Stomach (tissue), 9 donors: ENCODE results near the gene ARL15. TPM values are rescaled to one million over a fixed set of nuclear protein-coding genes. Genes with fewer than 3 reads are reported as not detected.
A peak's percentile ranks its signal among the peaks of the same experiment; 100 is the strongest.
"Not testable (repeated sequence)": the region's sequence is repeated elsewhere in the genome, so short reads cannot be mapped to it uniquely, and the experiment has no call there.

Experiments used
- DNase-seq, 2 donors: peaks; one replicate each; pipeline versions ENCODE4 v3.0.0 to v3.0.0-alpha.2; 2013 to 2019
- H3K27ac ChIP-seq, 5 donors: fragments of 200-600 bp in 4 of 5; sonication (generic) in 4 of 5; one replicate each; pipeline ENCODE4 v1.5.1; 2013 to 2019; ENCODE audit warnings: mild to moderate bottlenecking in 1 of 5, moderate library complexity in 1 of 5
- H3K27me3 ChIP-seq, 3 donors: fragments of 200-600 bp; sonication (generic); one replicate each; pipeline ENCODE4 v1.5.1; 2017 to 2019; ENCODE audit warnings: mixed run types in 1 of 3
- H3K36me3 ChIP-seq, 4 donors: fragments of 200-600 bp; sonication (generic); 1 replicate in 3 of 4; 2 replicates in 1 of 4; pipeline ENCODE4 v1.5.1; 2016 to 2019
- H3K4me1 ChIP-seq, 4 donors: fragments of 200-600 bp; sonication (generic); one replicate each; pipeline ENCODE4 v1.5.1; 2016 to 2019
- H3K4me3 ChIP-seq, 4 donors: fragments of 200-600 bp; sonication (generic) in 3 of 4; one replicate each; pipeline ENCODE4 v1.5.1; 2016 to 2019; ENCODE audit warnings: mild to moderate bottlenecking in 1 of 4
- H3K9me3 ChIP-seq, 4 donors: fragments of 200-600 bp; sonication (generic); one replicate each; pipeline ENCODE4 v1.5.1; 2016 to 2019
- CTCF ChIP-seq, 7 experiments: fragments of 450-650 bp in 4 of 7; fragments of 200-600 bp in 3 of 7; sonication (generic) in 3 of 7; IDR thresholded peaks; one replicate each; pipeline ENCODE4 v1.5.1; 2016 to 2019; ENCODE audit warnings: antibody characterized with exemption in 7 of 7, control low read depth in 2 of 7, mild to moderate bottlenecking in 1 of 7
- EP300 ChIP-seq: sonication (generic); formaldehyde crosslinking; IDR thresholded peaks from one replicate; pipeline ENCODE4 v1.6.1; 2017; ENCODE audit warnings: antibody characterized with exemption
- POLR2A ChIP-seq, 4 donors: fragments of 450-650 bp; IDR thresholded peaks; one replicate each; pipeline ENCODE4 v1.6.1; 2016; ENCODE audit warnings: antibody characterized with exemption in 4 of 4, control low read depth in 2 of 4, mild to moderate bottlenecking in 1 of 4, moderate library complexity in 1 of 4
- POLR2AphosphoS5 ChIP-seq, 3 donors: sonication (generic); formaldehyde crosslinking; IDR thresholded peaks; one replicate each; pipeline ENCODE4 v1.6.1; 2016; ENCODE audit warnings: antibody characterized with exemption in 3 of 3
- WGBS, 5 donors: extraction: QIAGEN DNeasy Blood & Tissue Kit in 3 of 5; methylation state at CpG; one replicate each; pipeline versions ENCODE4 v1.1.5 to v1.1.7; 2013 to 2018; 5-methylcytosine and 5-hydroxymethylcytosine counted together
- intact Hi-C: fragments of 100-400 bp; cut with DNase I; formaldehyde crosslinking; loops from one replicate; pipeline ENCODE4 v1.15.1; 2023; ENCODE audit warnings: low total_unique reads
- polyA plus RNA-seq, 3 donors: library from polyadenylated mRNA; stranded (reverse); fragments of 200-250 nt; gene quantifications; one replicate each; pipeline ENCODE4 v1.2.3, GENCODE V29; 2013
- total RNA-seq, 5 donors: library from RNA; depleted of rRNA; stranded (reverse); fragments of >200 nt; gene quantifications; one replicate each; pipeline versions ENCODE4 v1.1.0 to v1.2.3, GENCODE V29; 2014 to 2016
- donor health status: healthy with polysubstance abuse.
- donor health status: Bipolar disorder and iron deficiency.
- donor health status: healthy.

ARL15 gene
- total and polyA plus RNA-seq, 8 donors = 1.7 to 72.7 (median 12.6) TPM

GRCh38 chr5:54063817-54064216, 246.6 kb downstream of the ARL15 start:
- H3K4me1 ChIP-seq = peaks cover 0 to 6% (median 0%) of the 10 kb centered on the region in 4 donors
- H3K9me3 ChIP-seq = no peaks in the 10 kb centered on the region
- no peak for TF ChIP-seq POLR2AphosphoS5 (IDR thresholded peaks at IDR 0.05)
- TF ChIP-seq POLR2A (IDR thresholded peaks at IDR 0.05) = no peak
- no peak for TF ChIP-seq CTCF (IDR thresholded peaks at IDR 0.05)
- no peak for TF ChIP-seq EP300
- intact Hi-C loops = no loop called here
- H3K27ac ChIP-seq = no peak overlapping the region
- WGBS, 5 donors = 81 to 98% (median 94%) methylated on average over 3 of the region's 3 CpGs
- H3K27me3 ChIP-seq = no peaks in the 10 kb centered on the region
- no peak for DNase-seq
- H3K36me3 ChIP-seq = no peaks in the 10 kb centered on the region
- H3K4me3 ChIP-seq = no peak overlapping the region

- 86 to 93% (median 89%) methylated on average over 3 of the region's 3 CpGs for WGBS, 5 donors
- no peak for DNase-seq
- TF ChIP-seq EP300 (no peak), CTCF (IDR thresholded peaks at IDR 0.05) (no peak), POLR2AphosphoS5 (IDR thresholded peaks at IDR 0.05) (no peak), POLR2A (IDR thresholded peaks at IDR 0.05) (no peak)
- no peak overlapping the region for H3K4me3 ChIP-seq
- no peaks in the 10 kb centered on the region for H3K27me3 ChIP-seq
- H3K27ac ChIP-seq = no peak overlapping the region
- peaks cover 0 to 6% (median 0%) of the 10 kb centered on the region in 4 donors for H3K4me1 ChIP-seq
- no peaks in the 10 kb centered on the region for H3K9me3 ChIP-seq
- intact Hi-C loops = no loop called here
- no peaks in the 10 kb centered on the region for H3K36me3 ChIP-seq
These were observed 247.4 kb downstream of the ARL15 start for GRCh38 chr5:54062958-54063357.

GRCh38 chr5:54060919-54061318, 249.5 kb downstream of the ARL15 start:
- 84 to 100% (median 97%) methylated on average over 1 to 3 of the region's 3 CpGs for WGBS, 5 donors
- H3K27me3 ChIP-seq, intact Hi-C loops, H3K36me3 ChIP-seq, H3K4me1 ChIP-seq, H3K4me3 ChIP-seq, DNase-seq, H3K27ac ChIP-seq, H3K9me3 ChIP-seq: not testable (repeated sequence)

GRCh38 chr5:54049963-54050362, 260.4 kb downstream of the ARL15 start:
- H3K9me3 ChIP-seq = no peaks in the 10 kb centered on the region
- no peaks in the 10 kb centered on the region for H3K36me3 ChIP-seq
- H3K4me3 ChIP-seq = no peak overlapping the region
- H3K4me1 ChIP-seq = peaks cover 0 to 30% (median 8%) of the 10 kb centered on the region in 4 donors
- peak in 1 of 2 donors; percentile 12 for DNase-seq
- TF ChIP-seq POLR2AphosphoS5 (IDR thresholded peaks at IDR 0.05) = no peak
- TF ChIP-seq CTCF (IDR thresholded peaks at IDR 0.05) = no peak
- no peak for TF ChIP-seq POLR2A (IDR thresholded peaks at IDR 0.05)
- no peak for TF ChIP-seq EP300
- intact Hi-C loops = no loop called here
- no peaks in the 10 kb centered on the region for H3K27me3 ChIP-seq
- WGBS, 5 donors = 47 to 74% (median 68%) methylated on average over 2 of the region's 2 CpGs
- no peak overlapping the region for H3K27ac ChIP-seq

- Histone ChIP-seq H3K4me1 (peaks cover 0 to 38% (median 12%) of the 10 kb centered on the region in 4 donors), H3K27me3 (no peaks in the 10 kb centered on the region), H3K36me3 (no peaks in the 10 kb centered on the region), H3K27ac (no peak overlapping the region), H3K4me3 (no peak overlapping the region), H3K9me3 (no peaks in the 10 kb centered on the region)
- no peak for DNase-seq
- TF ChIP-seq POLR2A (IDR thresholded peaks at IDR 0.05) (no peak), POLR2AphosphoS5 (IDR thresholded peaks at IDR 0.05) (no peak), CTCF (IDR thresholded peaks at IDR 0.05) (no peak), EP300 (no peak)
- WGBS, 5 donors = 70 to 96% (median 86%) methylated on average over 1 of the region's 1 CpG
- intact Hi-C loops = no loop called here
These were observed 261.2 kb downstream of the ARL15 start for GRCh38 chr5:54049144-54049543.
